Sigmoid colon (tissue), 4 donors: ENCODE measurements around the gene PDIA6.
A peak's percentile ranks its signal among the peaks of the same experiment; 100 is the strongest.

Source experiments
- CTCF ChIP-seq, 4 experiments: fragments of 450-650 bp in 3 of 4; fragments of 200-600 bp in 1 of 4; IDR thresholded peaks; one replicate each; pipeline ENCODE4 v1.5.1; 2016 to 2019; ENCODE audit warnings: antibody characterized with exemption in 4 of 4, mild to moderate bottlenecking in 3 of 4, moderate library complexity in 2 of 4
- EP300 ChIP-seq, 4 donors: sonication (generic); formaldehyde crosslinking; IDR thresholded peaks; one replicate each; pipeline ENCODE4 v1.6.1; 2017; ENCODE audit warnings: antibody characterized with exemption in 4 of 4
- POLR2A ChIP-seq, 2 donors: fragments of 450-650 bp; IDR thresholded peaks; one replicate each; pipeline ENCODE4 v1.6.1; 2016; ENCODE audit warnings: antibody characterized with exemption in 2 of 2, mild to moderate bottlenecking in 2 of 2, moderate library complexity in 2 of 2
- POLR2AphosphoS5 ChIP-seq, 4 donors: sonication (generic); formaldehyde crosslinking; IDR thresholded peaks; one replicate each; pipeline ENCODE4 v1.6.1; 2017; ENCODE audit warnings: antibody characterized with exemption in 4 of 4

- TF ChIP-seq POLR2A (IDR thresholded peaks at IDR 0.05) (no peak), POLR2AphosphoS5 (IDR thresholded peaks at IDR 0.05) (peak in 2 of 4 donors; percentile 47 to 57), CTCF (IDR thresholded peaks at IDR 0.05) (no peak), EP300 (IDR thresholded peaks at IDR 0.05) (peak in 2 of 4 donors; percentile 20 to 44)
These were observed 31.5 kb upstream of the PDIA6 start for GRCh38 chr2:10844097-10844496.
